Measurements from ENCODE around the gene TINAG. TPM values are rescaled to one million over a fixed set of nuclear protein-coding genes. Genes with fewer than 3 reads are reported as not detected.
"Not testable (repeated sequence)": the region's sequence is repeated elsewhere in the genome, so short reads cannot be mapped to it uniquely, and the experiment has no call there.

TINAG gene
- total RNA-seq, 1 donor from 2014 or later: 0.16 TPM

GRCh38 chr6:54299542-54300269 lies 8.5 kb upstream of the TINAG start:
- ATAC-seq (ENCODE audit: poor library complexity): no peak

GRCh38 chr6:54301770-54302169 lies 6.5 kb upstream of the TINAG start:
- ATAC-seq (ENCODE audit: poor library complexity) (no peak), DNase-seq (no peak)
- intact Hi-C loops (cut with DNase I): no loop called here

More at GRCh38 chr6:54299542-54300269, 8.5 kb upstream of the TINAG start:
- intact Hi-C loops (cut with DNase I): no loop called here
- DNase-seq: no peak

GRCh38 chr6:54307439-54307910 lies 766 bp upstream of the TINAG start:
- ATAC-seq (ENCODE audit: poor library complexity): no peak
- intact Hi-C loops (cut with DNase I): no loop called here

GRCh38 chr6:54308986-54309315 lies 710 bp downstream of the TINAG start:
- no peak for DNase-seq
- intact Hi-C loops (cut with DNase I): no loop called here
- no peak for ATAC-seq (ENCODE audit: poor library complexity)

More at GRCh38 chr6:54307439-54307910, 766 bp upstream of the TINAG start:
- DNase-seq: no peak

- intact Hi-C loops (cut with DNase I): no loop called here
- ATAC-seq (ENCODE audit: poor library complexity): no peak
- no peak for DNase-seq
Measured at GRCh38 chr6:54310377-54311152, 2.3 kb downstream of the TINAG start.

- intact Hi-C loops (cut with DNase I): no loop called here
- ATAC-seq (ENCODE audit: poor library complexity): no peak
Measured at GRCh38 chr6:54315656-54316055, 7.4 kb downstream of the TINAG start.

GRCh38 chr6:54320871-54321270 lies 12.6 kb downstream of the TINAG start:
- intact Hi-C loops (cut with DNase I): no loop called here
- ATAC-seq (ENCODE audit: poor library complexity): no peak

More at GRCh38 chr6:54315656-54316055, 7.4 kb downstream of the TINAG start:
- no peak for DNase-seq

GRCh38 chr6:54327631-54328030 lies 19.4 kb downstream of the TINAG start:
- DNase-seq: no peak
- intact Hi-C loops (cut with DNase I): no loop called here
- no peak for ATAC-seq (ENCODE audit: poor library complexity)

More at GRCh38 chr6:54320871-54321270, 12.6 kb downstream of the TINAG start:
- DNase-seq: no peak

GRCh38 chr6:54331571-54331970 lies 23.3 kb downstream of the TINAG start:
- intact Hi-C loops (cut with DNase I); DNase-seq; ATAC-seq (ENCODE audit: poor library complexity): not testable (repeated sequence)

GRCh38 chr6:54335871-54336270 lies 27.6 kb downstream of the TINAG start:
- ATAC-seq (ENCODE audit: poor library complexity) (peak; percentile 62), DNase-seq (no peak)
- intact Hi-C loops (cut with DNase I): no loop called here

GRCh38 chr6:54353975-54354374 lies 45.7 kb downstream of the TINAG start:
- intact Hi-C loops (cut with DNase I): no loop called here
- ATAC-seq (ENCODE audit: poor library complexity): no peak
- DNase-seq: no peak

GRCh38 chr6:54354608-54355007 lies 46.4 kb downstream of the TINAG start:
- intact Hi-C loops (cut with DNase I): no loop called here
- DNase-seq: no peak
- no peak for ATAC-seq (ENCODE audit: poor library complexity)

- intact Hi-C loops (cut with DNase I): no loop called here
- ATAC-seq (ENCODE audit: poor library complexity) (no peak), DNase-seq (no peak)
Measured at GRCh38 chr6:54357141-54357540, 48.9 kb downstream of the TINAG start.

- DNase-seq (no peak), ATAC-seq (ENCODE audit: poor library complexity) (no peak)
- intact Hi-C loops (cut with DNase I): no loop called here
Measured at GRCh38 chr6:54361188-54361587, 52.9 kb downstream of the TINAG start.

- no peak for DNase-seq
Measured at GRCh38 chr6:54361734-54362133, 53.5 kb downstream of the TINAG start.

GRCh38 chr6:54366667-54367327 lies 58.6 kb downstream of the TINAG start:
- ATAC-seq (ENCODE audit: poor library complexity) (no peak), DNase-seq (no peak)
- intact Hi-C loops (cut with DNase I): no loop called here

More at GRCh38 chr6:54361734-54362133, 53.5 kb downstream of the TINAG start:
- no peak for ATAC-seq (ENCODE audit: poor library complexity)
- intact Hi-C loops (cut with DNase I): no loop called here

- no peak for DNase-seq
- intact Hi-C loops (cut with DNase I): no loop called here
- no peak for ATAC-seq (ENCODE audit: poor library complexity)
Measured at GRCh38 chr6:54377776-54378175, 69.5 kb downstream of the TINAG start.

- intact Hi-C loops (cut with DNase I): no loop called here
- ATAC-seq (ENCODE audit: poor library complexity): no peak
- no peak for DNase-seq
Measured at GRCh38 chr6:54386295-54386694, 78.1 kb downstream of the TINAG start.

GRCh38 chr6:54390362-54390761 lies 82.1 kb downstream of the TINAG start:
- intact Hi-C loops (cut with DNase I): no loop called here
- DNase-seq (no peak), ATAC-seq (ENCODE audit: poor library complexity) (no peak)

Measured in Right ventricle myocardium superior (tissue), 1 donor.